Activated CD4-positive, alpha-beta T cell treated with anti-CD3 and anti-CD28 coated beads, Interleukin-2, amount 50 U/mL, for 48 hours (primary cell): ENCODE data around the gene PPP1CC.

ENCODE experiments used
- DNase-seq, 2 experiments: peaks; one replicate each; pipeline ENCODE4 v3.0.0-alpha.2; 2020

The PPP1CC gene

DNA sequence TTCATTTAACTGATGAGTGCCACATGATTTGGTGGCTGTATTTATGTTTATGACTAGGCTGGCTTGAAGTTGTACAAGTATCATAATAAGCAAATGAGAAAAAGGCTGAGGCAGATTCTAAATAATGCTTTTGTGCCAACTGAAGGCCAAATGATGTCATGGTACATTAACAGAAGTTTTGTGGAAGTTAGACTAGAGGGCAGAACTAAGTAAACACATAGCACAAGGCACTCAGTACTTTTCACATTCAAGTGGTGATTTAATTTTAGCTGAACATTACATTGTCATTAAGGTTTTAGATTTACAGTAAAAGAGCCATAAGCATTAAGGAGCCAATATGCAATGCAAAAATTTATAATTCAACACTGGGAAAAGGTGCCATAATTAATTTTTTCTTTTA is 21.1 kb downstream of the PPP1CC start:
- DNase-seq, result no peak

DNA sequence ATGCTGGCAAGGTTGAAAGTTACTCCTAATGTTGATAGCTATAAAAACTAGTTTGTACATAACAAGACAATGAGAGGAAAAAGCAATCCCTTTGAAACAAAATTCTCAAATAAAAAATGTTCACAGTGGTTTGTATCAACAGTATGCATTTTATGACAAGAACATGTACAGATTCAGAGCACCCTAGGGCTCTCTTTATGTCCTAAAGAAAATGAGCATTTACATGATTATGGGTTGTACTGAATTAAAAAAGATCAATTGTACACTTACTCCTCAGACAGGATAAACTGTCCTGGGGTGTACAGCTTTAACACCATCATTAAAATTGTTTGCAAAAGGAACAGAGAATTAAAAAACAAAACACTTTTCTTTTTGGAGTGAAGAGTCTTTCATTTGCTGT is 22.2 kb downstream of the PPP1CC start:
- no peak for DNase-seq

DNA sequence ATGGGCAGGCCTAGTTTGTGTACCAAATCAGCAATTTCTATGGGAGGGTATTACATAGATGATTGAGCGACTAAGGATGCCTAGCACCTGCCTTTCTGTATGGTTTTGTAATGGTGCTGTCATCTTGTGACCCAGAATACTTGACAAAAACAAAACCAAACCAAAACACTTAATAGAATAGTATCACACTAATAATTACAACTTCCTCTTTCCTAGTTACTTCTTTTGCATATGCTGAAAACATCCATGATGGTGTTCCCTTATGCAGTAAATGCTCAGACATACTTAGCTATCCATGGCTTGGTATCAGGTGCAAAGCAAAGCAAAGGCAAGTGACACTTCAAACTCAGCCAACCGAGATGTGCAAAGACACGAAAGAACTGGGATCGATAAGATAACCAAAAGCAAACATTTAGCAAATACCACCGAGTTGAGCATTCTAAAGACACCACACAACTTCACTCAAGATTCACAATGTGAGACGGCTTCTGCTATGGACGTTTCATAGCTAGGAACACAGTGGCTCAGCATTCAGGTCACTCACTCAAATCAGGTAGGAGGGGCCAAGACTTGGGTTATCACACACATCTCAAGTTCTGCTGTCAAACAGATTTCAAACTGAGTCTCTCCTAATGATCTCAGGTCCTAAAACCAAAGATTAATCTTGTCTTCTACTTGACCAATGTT is 24.3 kb downstream of the PPP1CC start:
- DNase-seq, result no peak

GRCh38 chr12:110717037-110717436 is 25.7 kb downstream of the PPP1CC start:
- DNase-seq, result peak; percentile 26 to 35

- no peak for DNase-seq
These were observed 33.8 kb downstream of the PPP1CC start for GRCh38 chr12:110708917-110709316.

DNA sequence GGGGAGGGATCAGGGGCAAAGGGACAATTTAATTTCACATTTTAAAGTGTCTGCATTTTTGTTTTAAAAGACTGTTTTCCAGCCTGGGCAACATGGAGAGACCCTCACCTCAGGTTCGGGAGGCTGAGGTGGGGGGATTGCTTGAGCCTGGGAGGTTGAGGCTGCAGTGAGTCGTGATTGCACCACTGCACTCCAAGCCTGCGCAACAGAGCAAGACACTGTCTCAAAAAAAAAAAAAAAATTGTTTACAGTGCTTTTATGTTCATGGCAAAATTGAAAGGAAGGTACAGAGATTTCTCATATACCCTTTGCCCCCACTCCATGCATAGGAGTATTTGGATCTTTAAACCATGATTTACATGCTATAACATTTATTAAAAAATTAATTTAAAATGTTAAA is 37.4 kb downstream of the PPP1CC start:
- DNase-seq, result no peak

GRCh38 chr12:110704750-110705149 is 37.9 kb downstream of the PPP1CC start:
- DNase-seq, result no peak

- DNase-seq, result no peak
These were observed 38.5 kb downstream of the PPP1CC start for GRCh38 chr12:110704231-110704630.

GRCh38 chr12:110702081-110702480 is 40.6 kb downstream of the PPP1CC start:
- DNase-seq, result no peak

DNA sequence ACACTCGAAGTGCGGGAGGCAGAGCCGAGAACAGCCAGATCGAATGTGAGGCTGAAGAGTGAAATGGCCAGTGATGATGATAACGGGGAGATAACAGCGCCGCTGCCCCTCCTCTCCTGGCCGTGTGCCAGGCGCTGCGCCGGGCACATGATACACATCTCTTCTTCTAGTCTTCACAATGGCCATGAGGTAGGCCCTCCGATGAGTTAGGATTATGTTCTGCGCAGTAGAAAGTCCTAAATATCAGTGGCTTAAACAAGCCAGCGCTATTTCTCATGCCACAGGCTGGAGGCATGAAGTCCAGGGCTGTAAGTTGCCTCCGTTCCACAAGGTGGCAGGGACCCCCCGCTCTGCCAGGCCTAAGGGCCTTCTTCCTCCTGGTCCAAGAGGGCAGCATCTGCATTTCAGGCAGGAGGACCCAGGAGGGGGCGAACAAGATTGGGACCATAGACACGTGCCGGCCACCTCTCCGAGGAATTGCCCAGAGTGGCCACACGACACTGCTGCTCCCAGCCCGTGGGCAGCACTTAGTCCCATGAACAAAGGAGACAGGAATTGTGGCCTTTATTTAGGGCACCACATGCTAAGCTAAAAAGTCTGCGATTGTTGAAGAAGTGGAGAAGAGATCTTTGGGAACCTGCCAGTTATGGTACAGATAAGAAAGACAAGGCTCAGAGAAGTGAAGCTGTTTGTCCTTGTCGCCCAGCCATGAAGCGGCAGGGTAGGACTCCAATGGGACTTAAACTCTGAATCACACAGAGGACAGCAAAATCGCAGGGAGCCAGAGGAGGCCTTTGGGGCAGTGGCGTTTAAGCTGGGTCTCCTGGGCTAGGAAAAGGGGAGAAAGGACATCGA is 42.9 kb downstream of the PPP1CC start:
- no peak for DNase-seq

DNA sequence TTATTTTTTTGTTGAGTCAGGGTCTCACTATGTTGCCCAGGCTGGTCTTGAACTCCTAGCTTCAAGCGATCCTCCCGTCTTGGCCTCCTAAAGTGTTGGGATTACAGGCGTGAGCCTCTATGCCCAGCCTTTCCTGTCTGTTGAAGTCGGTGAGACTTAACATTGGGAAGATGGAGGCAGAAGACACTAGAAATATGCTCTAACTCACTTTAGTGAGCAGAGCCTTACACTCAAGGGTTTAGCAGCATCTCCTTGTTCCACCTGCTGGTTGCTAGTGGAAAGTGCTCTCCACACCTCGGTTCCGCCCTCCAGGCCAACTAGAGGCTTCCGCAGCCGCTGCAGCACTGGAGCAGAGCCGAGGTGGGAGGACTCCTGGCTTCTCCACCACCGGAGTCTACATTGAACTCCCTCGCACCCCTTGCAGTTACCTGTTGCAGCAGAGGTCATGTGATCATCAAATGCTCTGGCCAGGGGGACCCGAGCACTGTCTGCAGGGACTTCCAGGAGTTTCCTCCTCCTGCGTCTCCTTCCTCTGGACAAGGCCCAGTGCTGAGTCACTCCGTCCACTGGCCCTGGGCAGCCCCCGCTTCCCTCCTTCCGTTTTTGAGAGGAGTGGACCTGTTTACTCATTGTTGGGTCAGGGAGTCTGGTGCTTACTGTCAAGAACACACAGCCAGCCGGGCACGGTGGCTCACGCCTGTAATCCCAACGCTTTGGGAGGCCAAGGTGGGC is 44.4 kb downstream of the PPP1CC start:
- DNase-seq, result peak; percentile 72 to 82

DNA sequence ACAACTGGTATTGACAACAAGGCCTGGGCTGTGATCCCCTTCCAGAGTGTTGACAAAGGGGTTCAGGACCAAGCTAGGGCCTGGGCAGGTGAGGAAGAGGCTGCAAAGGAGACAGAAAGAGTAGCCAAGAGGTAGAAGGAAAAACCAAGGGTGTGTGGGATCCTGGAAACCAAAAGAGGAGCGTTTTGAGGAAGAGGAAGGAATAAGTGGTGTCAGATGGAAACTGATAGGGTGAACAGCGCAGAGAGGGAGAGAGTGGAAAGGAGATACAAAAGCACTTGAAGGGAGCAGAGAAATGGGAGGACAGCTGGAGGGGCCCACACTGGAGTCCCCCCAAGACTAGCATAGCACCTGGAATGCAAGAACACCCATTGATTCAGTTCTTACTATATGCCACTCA is 45.5 kb downstream of the PPP1CC start:
- DNase-seq, result no peak

DNA sequence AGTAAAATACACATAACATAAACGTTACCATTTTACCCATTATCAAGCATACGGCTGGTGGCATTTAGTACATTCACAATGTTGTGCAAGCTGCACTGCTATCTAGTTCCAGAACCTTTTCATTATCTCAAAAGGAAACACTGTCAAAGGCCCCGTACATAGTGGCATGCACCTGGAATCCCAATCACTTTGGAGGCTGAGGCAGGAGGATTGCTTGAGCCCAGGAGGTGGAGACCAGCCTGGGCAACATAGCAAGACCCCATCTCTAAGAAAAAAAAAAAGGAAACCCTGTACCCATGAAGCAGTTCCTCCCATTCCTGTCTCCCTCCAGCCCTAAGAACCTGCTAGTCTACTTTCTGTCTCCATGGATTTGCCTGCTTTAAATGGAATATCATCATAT is 46.4 kb downstream of the PPP1CC start:
- no peak for DNase-seq

DNA sequence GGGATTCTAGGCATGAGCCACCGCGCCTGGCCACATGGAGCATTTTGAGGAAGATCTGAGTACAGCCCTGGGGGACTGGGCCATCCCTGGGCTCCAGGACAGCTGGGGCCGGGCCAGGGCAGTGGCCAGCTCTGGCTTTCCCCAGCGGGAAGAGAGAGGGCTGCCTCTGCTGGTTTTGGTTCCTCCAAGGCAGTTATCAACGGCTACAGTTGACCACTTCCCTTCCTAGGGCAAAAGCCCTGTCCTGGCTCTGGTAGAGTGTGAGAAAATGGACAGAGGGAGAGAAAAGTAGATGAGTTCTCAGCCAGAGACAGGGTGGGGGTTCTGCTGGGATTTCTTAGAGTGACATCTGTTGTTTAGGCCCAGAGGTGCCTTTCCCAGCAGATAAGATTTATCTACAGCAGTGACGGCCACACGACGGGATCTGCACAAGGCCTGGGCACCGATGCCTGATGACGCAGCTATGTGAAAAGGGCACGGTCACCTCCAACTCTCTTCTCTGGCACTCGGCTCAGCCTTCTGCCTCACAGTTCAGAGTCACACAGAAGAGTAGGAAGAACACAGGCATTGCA is 48.3 kb downstream of the PPP1CC start:
- DNase-seq, result no peak

- DNase-seq, result no peak
These were observed 49.0 kb downstream of the PPP1CC start for GRCh38 chr12:110693731-110694130.

- no peak for DNase-seq
These were observed 52.6 kb downstream of the PPP1CC start for GRCh38 chr12:110690127-110690430.

DNA sequence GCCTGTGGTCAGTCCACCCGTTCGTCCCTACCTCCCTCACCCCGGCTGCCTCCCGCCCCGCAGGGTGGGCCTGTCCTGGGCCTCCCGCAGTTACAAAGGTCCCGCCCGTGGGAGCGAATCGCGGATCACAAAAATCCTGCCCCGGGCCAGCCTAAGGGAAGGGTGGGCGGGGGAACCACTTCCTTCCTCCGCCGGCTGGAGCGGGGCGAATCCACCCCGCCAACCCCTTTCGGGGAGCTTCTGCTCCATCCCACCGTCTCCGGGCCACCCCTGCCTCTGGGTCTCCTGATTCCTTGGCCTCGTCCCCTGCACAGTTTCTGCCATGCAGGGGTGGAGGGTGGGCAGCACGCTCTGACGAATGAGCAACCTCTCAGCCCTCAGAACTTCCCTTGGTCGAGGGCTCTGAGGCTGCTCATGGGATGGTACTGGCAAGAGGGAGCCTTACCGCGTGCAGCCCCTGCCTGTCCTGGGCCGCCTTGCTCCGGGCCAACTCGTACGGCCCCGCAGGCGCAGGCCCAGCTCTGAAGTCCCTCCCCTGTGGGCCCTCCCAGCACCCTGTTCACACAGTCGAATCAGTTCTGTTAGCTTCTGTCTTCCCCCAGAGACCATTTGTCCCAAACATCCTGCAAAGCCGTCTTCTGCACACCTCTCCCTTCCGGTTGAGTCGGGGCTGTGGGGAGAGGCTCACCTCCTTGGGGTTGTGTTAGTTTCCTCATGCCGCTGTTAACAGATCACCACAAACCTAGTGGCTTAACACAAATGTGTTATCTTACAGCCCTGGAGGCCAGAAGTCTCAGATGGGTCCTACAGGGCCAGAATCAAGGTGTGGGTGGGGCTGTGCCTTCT is 53.2 kb downstream of the PPP1CC start:
- peak; percentile 59 to 66 for DNase-seq

- DNase-seq, result peak in 1 of 2 experiments; percentile 24
These were observed 54.0 kb downstream of the PPP1CC start, which contains the start of gene HVCN1 for GRCh38 chr12:110688446-110689280. Gene HVCN1, minus strand, starts transcription at chr12:110689115. Its CDS starts 5,870 bp downstream, at chr12:110683245.

DNA sequence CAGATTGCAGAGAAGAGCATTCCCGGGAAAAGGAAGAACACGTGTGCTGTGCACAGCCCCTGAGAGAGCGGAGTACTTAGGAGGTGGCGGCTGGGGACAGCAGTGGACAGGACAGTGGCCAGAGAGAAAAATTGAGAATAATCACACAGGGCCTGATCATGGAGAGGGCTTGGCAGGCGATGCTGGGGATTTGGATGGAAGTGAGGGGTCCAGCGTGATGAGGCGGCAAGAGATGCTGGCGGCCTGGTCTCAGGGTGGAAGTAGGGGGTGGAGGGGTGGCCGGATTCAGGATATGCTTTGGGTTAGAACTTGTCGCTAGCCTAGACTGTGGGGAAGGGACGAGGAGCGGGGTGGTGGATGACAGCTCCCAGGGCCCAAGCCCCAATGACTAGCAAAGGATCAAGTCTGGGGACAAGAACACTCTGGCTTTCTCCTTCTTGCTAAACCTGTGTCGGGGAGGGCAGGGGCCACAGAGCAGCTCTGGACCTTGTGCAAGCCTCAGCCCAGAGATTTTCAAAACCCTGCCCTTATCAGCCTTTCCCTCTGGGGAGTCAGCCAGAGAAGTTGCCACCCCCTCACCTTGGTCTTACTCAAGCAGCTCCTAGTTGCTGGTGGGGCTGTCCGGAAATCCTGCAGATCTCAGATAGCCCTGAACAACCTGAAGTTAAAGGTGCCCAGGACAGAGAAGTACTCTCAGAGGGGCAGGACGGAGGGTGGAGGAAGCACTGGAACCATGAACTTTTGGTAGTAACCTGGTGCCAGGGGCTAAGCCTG is 55.1 kb downstream of the PPP1CC start:
- DNase-seq, result no peak

DNA sequence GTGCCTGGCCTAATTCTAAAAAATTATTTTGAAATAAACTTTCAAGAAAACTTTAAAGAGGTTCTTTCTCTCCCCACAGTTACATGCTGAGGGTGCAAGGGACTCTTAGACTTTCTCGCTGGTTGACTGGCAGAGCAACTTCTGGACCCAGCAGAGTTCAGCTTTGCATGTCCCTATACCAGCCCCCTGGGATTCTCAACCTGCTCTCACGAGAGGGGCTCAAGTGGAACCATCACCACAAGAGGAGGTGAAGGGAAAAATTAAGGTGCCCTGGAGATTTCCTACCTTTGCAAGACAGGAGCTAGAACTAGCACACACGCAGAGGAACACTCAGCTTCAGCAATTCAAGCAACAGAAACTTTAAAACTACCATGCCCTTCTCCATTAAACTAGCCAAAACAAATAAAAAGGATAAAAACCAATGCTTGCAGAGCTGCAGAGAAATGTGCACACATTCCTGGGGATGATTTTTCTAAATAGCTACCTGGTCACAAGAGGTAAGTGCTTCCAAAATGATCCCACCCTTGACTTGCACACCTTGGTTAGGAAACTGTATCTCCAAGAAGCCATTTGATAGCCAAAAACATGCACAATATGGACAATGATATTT is 56.3 kb downstream of the PPP1CC start:
- DNase-seq, result no peak
